Thoracic aorta (tissue), 2 donors: Measurements from ENCODE around the gene PPFIBP2. TPM values are rescaled to one million over a fixed set of nuclear protein-coding genes. Genes with fewer than 3 reads are reported as not detected.

Experiments
- ATAC-seq: fragments of 150-250 bp; one replicate; pipeline ENCODE4 v1.8.0; 2017; ENCODE audit warnings: low read depth; ENCODE audit not compliant: insufficient number of reproducible peaks, low FRiP score
- DNase-seq: peaks from one replicate; pipeline ENCODE4 v3.0.0-alpha.2; 2020; ENCODE audit warnings: low spot score
- H3K27ac ChIP-seq, 2 donors: fragments of 200-600 bp; sonication (generic); 1 replicate in 1 of 2; 2 replicates in 1 of 2; pipeline ENCODE4 v1.5.1; 2016; ENCODE audit warnings: mild to moderate bottlenecking in 2 of 2, moderate library complexity in 2 of 2
- H3K27me3 ChIP-seq: fragments of 200-600 bp; sonication (generic); replicated peaks from 2 replicates; pipeline ENCODE4 v1.6.0; 2016; ENCODE audit warnings: mild to moderate bottlenecking; ENCODE audit not compliant: insufficient read depth
- H3K36me3 ChIP-seq: fragments of 200-600 bp; sonication (generic); one replicate; pipeline ENCODE4 v1.5.1; 2016
- H3K4me1 ChIP-seq, 2 donors: fragments of 200-600 bp; sonication (generic); 1 replicate in 1 of 2; 2 replicates in 1 of 2; pipeline versions ENCODE4 v1.5.1 to v1.6.0; 2016; ENCODE audit warnings: low read depth in 2 of 2, mild to moderate bottlenecking in 1 of 2; ENCODE audit not compliant: control insufficient read depth in 1 of 2
- H3K4me3 ChIP-seq: fragments of 200-600 bp; sonication (generic); 2 replicates; pipeline ENCODE4 v1.5.1; 2016; ENCODE audit warnings: mild to moderate bottlenecking
- H3K9me3 ChIP-seq: fragments of 200-600 bp; sonication (generic); 2 replicates; pipeline ENCODE4 v1.5.1; 2016
- total RNA-seq, 2 donors: library from RNA; depleted of rRNA; stranded (reverse); fragments of >200 nt; gene quantifications; one replicate each; pipeline versions ENCODE4 v1.1.0 to v1.2.3, GENCODE V29; 2016
- TF ChIP-seq, protein P1 (sequence below): fragments of 200-600 bp; sonication (generic); IDR thresholded peaks from one replicate; pipeline ENCODE4 v1.5.1; 2019; ENCODE audit warnings: antibody characterized with exemption

Gene PPFIBP2
- total RNA-seq, 2 donors from 2014 or later, result 43.5 to 48.9 TPM

GRCh38 chr11:7575841-7576725 lies 62.3 kb downstream of the PPFIBP2 start:
- H3K4me3 ChIP-seq, result peak overlapping the region; percentile 70

GRCh38 chr11:7576726-7577290 lies 63.0 kb downstream of the PPFIBP2 start:
- ATAC-seq (no peak), DNase-seq (no peak)
- TF ChIP-seq, protein P1, sequence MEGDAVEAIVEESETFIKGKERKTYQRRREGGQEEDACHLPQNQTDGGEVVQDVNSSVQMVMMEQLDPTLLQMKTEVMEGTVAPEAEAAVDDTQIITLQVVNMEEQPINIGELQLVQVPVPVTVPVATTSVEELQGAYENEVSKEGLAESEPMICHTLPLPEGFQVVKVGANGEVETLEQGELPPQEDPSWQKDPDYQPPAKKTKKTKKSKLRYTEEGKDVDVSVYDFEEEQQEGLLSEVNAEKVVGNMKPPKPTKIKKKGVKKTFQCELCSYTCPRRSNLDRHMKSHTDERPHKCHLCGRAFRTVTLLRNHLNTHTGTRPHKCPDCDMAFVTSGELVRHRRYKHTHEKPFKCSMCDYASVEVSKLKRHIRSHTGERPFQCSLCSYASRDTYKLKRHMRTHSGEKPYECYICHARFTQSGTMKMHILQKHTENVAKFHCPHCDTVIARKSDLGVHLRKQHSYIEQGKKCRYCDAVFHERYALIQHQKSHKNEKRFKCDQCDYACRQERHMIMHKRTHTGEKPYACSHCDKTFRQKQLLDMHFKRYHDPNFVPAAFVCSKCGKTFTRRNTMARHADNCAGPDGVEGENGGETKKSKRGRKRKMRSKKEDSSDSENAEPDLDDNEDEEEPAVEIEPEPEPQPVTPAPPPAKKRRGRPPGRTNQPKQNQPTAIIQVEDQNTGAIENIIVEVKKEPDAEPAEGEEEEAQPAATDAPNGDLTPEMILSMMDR, result no peak
- H3K36me3 ChIP-seq, result no peaks in the 10 kb centered on the region
- H3K4me3 ChIP-seq, result peak overlapping the region; percentile 70
- peaks cover 38 to 66% of the 10 kb centered on the region in 2 donors for H3K4me1 ChIP-seq
- peak overlapping the region; percentile 89 to 91 for H3K27ac ChIP-seq
- H3K27me3 ChIP-seq, result no peaks in the 10 kb centered on the region
- no peaks in the 10 kb centered on the region for H3K9me3 ChIP-seq

More at GRCh38 chr11:7575841-7576725, 62.3 kb downstream of the PPFIBP2 start:
- peak overlapping the region; percentile 89 to 91 for H3K27ac ChIP-seq
- no peaks in the 10 kb centered on the region for H3K27me3 ChIP-seq
- H3K9me3 ChIP-seq, result no peaks in the 10 kb centered on the region
- DNase-seq, result no peak
- TF ChIP-seq, protein P1, result no peak
- H3K36me3 ChIP-seq, result no peaks in the 10 kb centered on the region
- ATAC-seq, result no peak
- peaks cover 38 to 61% of the 10 kb centered on the region in 2 donors for H3K4me1 ChIP-seq

GRCh38 chr11:7577291-7578190 lies 63.7 kb downstream of the PPFIBP2 start:
- ATAC-seq (peak; percentile 46), DNase-seq (no peak)
- Histone ChIP-seq H3K27me3 (no peaks in the 10 kb centered on the region), H3K27ac (peak overlapping the region; percentile 89 to 91), H3K4me3 (peak overlapping the region; percentile 70), H3K36me3 (no peaks in the 10 kb centered on the region), H3K4me1 (peaks cover 34 to 66% of the 10 kb centered on the region in 2 donors), H3K9me3 (no peaks in the 10 kb centered on the region)
- TF ChIP-seq, protein P1, result no peak

GRCh38 chr11:7578276-7578955 lies 64.6 kb downstream of the PPFIBP2 start:
- H3K4me3 ChIP-seq, result peak overlapping the region; percentile 70
- ATAC-seq, result no peak
- H3K27me3 ChIP-seq, result no peaks in the 10 kb centered on the region
- peaks cover 34 to 74% of the 10 kb centered on the region in 2 donors for H3K4me1 ChIP-seq
- peak overlapping the region; percentile 89 to 91 for H3K27ac ChIP-seq
- TF ChIP-seq, protein P1, result no peak
- DNase-seq, result no peak
- no peaks in the 10 kb centered on the region for H3K36me3 ChIP-seq
- H3K9me3 ChIP-seq, result no peaks in the 10 kb centered on the region
